ENCODE data around the gene SLC41A2.

Gene SLC41A2

GRCh38 chr12:104933128-104933527, 25.0 kb downstream of the SLC41A2 start:
- H3K27me3 Mint-ChIP-seq, result peaks cover 0 to 4% of the 10 kb centered on the region in 2 donors
- no peak overlapping the region for H3K27ac Mint-ChIP-seq

GRCh38 chr12:104930388-104931326, 27.4 kb downstream of the SLC41A2 start:
- DNase-seq, result peak; percentile 51
- Mint-ChIP-seq H3K27ac (peak overlapping the region; percentile 59), H3K4me1 (peaks cover 20 to 48% of the 10 kb centered on the region in 2 donors), H3K4me3 (peak overlapping the region; percentile 46 to 58), H3K9me3 (no peaks in the 10 kb centered on the region), H3K27me3 (no peaks in the 10 kb centered on the region), H3K36me3 (no peaks in the 10 kb centered on the region)
- peak; percentile 99 for ATAC-seq (replicated peaks)

More at GRCh38 chr12:104933128-104933527, 25.0 kb downstream of the SLC41A2 start:
- ATAC-seq (replicated peaks) (no peak), DNase-seq (no peak)
- peaks cover 0 to 4% of the 10 kb centered on the region in 2 donors for H3K36me3 Mint-ChIP-seq
- H3K9me3 Mint-ChIP-seq, result no peaks in the 10 kb centered on the region
- H3K4me3 Mint-ChIP-seq, result no peak overlapping the region
- H3K4me1 Mint-ChIP-seq, result peaks cover 22 to 48% of the 10 kb centered on the region in 2 donors

- H3K9me3 Mint-ChIP-seq, result no peaks in the 10 kb centered on the region
- no peaks in the 10 kb centered on the region for H3K27me3 Mint-ChIP-seq
- DNase-seq (no peak), ATAC-seq (replicated peaks) (peak in 1 of 2 donors; percentile 14)
- H3K4me1 Mint-ChIP-seq, result peaks cover 20 to 48% of the 10 kb centered on the region in 2 donors
- no peaks in the 10 kb centered on the region for H3K36me3 Mint-ChIP-seq
- H3K27ac Mint-ChIP-seq, result peak overlapping the region; percentile 59
- peak overlapping the region; percentile 46 to 58 for H3K4me3 Mint-ChIP-seq
These were observed 28.1 kb downstream of the SLC41A2 start for GRCh38 chr12:104929977-104930376.

GRCh38 chr12:104929368-104929767, 28.7 kb downstream of the SLC41A2 start:
- Mint-ChIP-seq H3K9me3 (no peaks in the 10 kb centered on the region), H3K27me3 (no peaks in the 10 kb centered on the region), H3K36me3 (peaks cover 0 to 3% of the 10 kb centered on the region in 2 donors), H3K27ac (peak overlapping the region; percentile 59), H3K4me3 (peak overlapping the region in 1 of 2 donors; percentile 28), H3K4me1 (peaks cover 18 to 42% of the 10 kb centered on the region in 2 donors)
- ATAC-seq (replicated peaks) (no peak), DNase-seq (no peak)

- Mint-ChIP-seq H3K27ac (no peak overlapping the region), H3K36me3 (peaks cover 0 to 8% of the 10 kb centered on the region in 2 donors), H3K4me3 (no peak overlapping the region), H3K4me1 (peaks cover 18 to 37% of the 10 kb centered on the region in 2 donors), H3K9me3 (no peaks in the 10 kb centered on the region), H3K27me3 (no peaks in the 10 kb centered on the region)
- ATAC-seq (replicated peaks) (no peak), DNase-seq (no peak)
These were observed 29.9 kb downstream of the SLC41A2 start for GRCh38 chr12:104928036-104928745.

- ATAC-seq (replicated peaks) (no peak), DNase-seq (no peak)
These were observed 32.6 kb downstream of the SLC41A2 start for GRCh38 chr12:104925501-104925900.

GRCh38 chr12:104921340-104921739, 36.8 kb downstream of the SLC41A2 start:
- Mint-ChIP-seq H3K4me1 (no peaks in the 10 kb centered on the region), H3K27me3 (no peaks in the 10 kb centered on the region), H3K36me3 (peaks cover 15 to 28% of the 10 kb centered on the region in 2 donors), H3K27ac (no peak overlapping the region), H3K9me3 (peaks cover 10 to 19% of the 10 kb centered on the region in 2 donors), H3K4me3 (no peak overlapping the region)
- ATAC-seq (replicated peaks), result no peak
- DNase-seq, result no peak

More at GRCh38 chr12:104925501-104925900, 32.6 kb downstream of the SLC41A2 start:
- no peak overlapping the region for H3K4me3 Mint-ChIP-seq
- H3K4me1 Mint-ChIP-seq, result peaks cover 9 to 13% of the 10 kb centered on the region in 2 donors
- no peak overlapping the region for H3K27ac Mint-ChIP-seq
- no peaks in the 10 kb centered on the region for H3K27me3 Mint-ChIP-seq
- H3K36me3 Mint-ChIP-seq, result peaks cover 13 to 28% of the 10 kb centered on the region in 2 donors
- H3K9me3 Mint-ChIP-seq, result peaks cover 10 to 19% of the 10 kb centered on the region in 2 donors

GRCh38 chr12:104911942-104912341, 46.1 kb downstream of the SLC41A2 start:
- Mint-ChIP-seq H3K4me1 (no peaks in the 10 kb centered on the region), H3K9me3 (no peaks in the 10 kb centered on the region), H3K36me3 (peaks cover 2 to 7% of the 10 kb centered on the region in 2 donors), H3K27ac (no peak overlapping the region), H3K27me3 (no peaks in the 10 kb centered on the region), H3K4me3 (no peak overlapping the region)
- no peak for ATAC-seq (replicated peaks)
- DNase-seq, result no peak

- no peaks in the 10 kb centered on the region for H3K4me1 Mint-ChIP-seq
- H3K36me3 Mint-ChIP-seq, result peaks cover 4 to 7% of the 10 kb centered on the region in 2 donors
- H3K9me3 Mint-ChIP-seq, result no peaks in the 10 kb centered on the region
- ATAC-seq (replicated peaks) (no peak), DNase-seq (no peak)
- H3K27ac Mint-ChIP-seq, result no peak overlapping the region
- no peak overlapping the region for H3K4me3 Mint-ChIP-seq
- no peaks in the 10 kb centered on the region for H3K27me3 Mint-ChIP-seq
These were observed 47.8 kb downstream of the SLC41A2 start for GRCh38 chr12:104910196-104910840.

GRCh38 chr12:104909761-104910160, 48.3 kb downstream of the SLC41A2 start:
- H3K36me3 Mint-ChIP-seq, result peaks cover 4 to 7% of the 10 kb centered on the region in 2 donors
- no peak overlapping the region for H3K4me3 Mint-ChIP-seq
- H3K27ac Mint-ChIP-seq, result no peak overlapping the region
- no peak for DNase-seq
- no peaks in the 10 kb centered on the region for H3K4me1 Mint-ChIP-seq
- no peaks in the 10 kb centered on the region for H3K9me3 Mint-ChIP-seq
- H3K27me3 Mint-ChIP-seq, result no peaks in the 10 kb centered on the region
- no peak for ATAC-seq (replicated peaks)
